Anterior cingulate cortex (tissue), 58 donors: ENCODE measurements around the gene SPINT4.
"Not testable (repeated sequence)": the region's sequence is repeated elsewhere in the genome, so short reads cannot be mapped to it uniquely, and the experiment has no call there.

Experiments used
- DNase-seq, 58 donors: peaks; one replicate each; lab custom pipeline; 2025; lab: John Stamatoyannopoulos, UW

SPINT4 gene

GRCh38 chr20:45764618-45765282 is 42.6 kb downstream of the SPINT4 start:
- DNase-seq = not testable (repeated sequence)

DNA sequence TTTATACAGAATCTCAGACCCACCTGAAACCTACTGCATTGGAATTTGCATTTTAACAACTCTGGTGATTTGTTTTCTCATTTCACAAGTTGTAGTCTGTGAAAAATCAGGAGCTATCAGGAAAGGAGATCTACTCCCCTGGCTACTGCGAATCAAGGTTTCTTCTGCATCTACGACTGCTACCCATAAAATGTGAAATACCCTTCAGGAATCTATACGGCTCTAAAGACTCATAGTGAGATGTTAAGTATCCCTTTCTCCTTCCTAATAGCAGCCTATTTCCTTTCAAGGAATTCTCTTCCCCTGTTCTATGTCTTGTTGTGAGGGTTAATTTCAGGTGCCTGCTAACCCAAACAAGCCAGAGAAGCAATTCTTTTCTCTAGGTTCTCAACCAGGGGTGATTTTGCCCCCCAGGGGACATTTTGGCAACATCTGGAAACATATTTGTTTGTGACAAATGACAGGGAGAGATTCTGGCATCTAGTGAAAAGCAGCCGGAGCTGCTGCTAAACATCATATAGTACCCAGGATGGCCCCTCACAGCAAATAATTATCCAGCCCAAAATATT is 43.2 kb downstream of the SPINT4 start:
- no peak for DNase-seq

DNA sequence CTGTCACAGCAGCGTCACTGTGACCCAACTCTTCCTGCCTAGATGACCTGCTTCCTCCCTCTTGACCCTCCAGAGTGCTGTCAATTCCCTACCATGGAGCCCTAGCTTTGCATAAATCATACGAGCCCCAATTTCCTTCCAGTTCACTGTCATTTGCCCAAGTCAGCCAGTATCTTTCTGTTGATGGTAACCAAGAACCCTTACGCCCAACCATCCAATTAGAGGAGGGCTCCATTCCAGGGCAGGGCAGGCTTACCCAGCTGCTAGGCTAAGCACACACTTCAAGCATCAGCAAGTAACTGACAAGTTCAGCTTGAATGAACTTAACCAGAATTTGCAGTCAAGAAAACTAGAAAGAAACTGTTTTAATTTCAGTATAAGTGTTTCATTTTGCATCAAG is 43.8 kb downstream of the SPINT4 start:
- no peak for DNase-seq

DNA sequence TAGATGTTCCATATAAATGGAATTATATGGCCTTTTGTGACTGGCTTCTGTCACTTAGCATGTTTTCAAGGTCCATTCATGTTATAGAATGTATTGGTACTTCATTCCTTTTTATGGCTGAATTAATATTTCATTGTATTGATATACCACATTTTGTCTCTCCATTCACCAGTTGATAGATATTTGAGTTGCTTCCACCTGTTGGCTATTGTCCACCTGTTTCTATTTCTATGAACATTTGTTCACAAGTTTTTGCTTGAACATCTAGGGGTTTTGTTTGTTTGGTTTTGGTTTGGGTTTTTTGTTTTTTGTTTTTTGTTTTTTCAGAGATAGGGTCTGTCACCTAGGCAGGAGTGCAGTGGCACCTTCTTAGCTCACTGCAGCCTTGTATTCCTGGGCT is 46.3 kb downstream of the SPINT4 start:
- DNase-seq = no peak

DNA sequence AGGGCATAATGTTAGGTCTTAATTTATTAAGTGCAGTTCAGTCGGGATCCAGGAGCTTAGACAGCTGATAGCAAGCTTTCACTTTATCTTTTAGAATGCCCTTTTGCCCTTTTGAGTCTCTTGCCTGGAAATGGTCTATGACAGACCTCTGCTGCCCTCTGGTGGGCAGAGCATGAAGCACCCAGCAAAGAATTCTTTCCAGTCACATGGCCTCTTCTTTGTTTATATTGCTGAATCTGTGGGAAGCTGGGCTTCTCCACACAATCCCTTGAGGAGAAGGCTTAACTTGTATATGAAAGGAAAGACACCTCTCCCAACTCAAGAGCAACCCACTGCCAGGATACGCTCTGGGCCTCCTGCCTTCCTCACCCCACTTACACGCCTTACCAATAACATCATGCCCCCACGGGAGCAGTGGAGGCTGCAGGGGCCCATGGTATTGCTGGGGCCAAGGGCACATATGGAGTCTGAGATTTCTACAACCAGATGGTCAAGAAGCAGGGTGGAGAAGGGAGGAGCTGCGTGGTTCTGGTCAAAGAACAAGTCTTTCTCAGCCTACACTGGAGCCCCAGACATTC is 49.1 kb downstream of the SPINT4 start:
- peak in 55 of 58 donors; percentile 17 to 83 (median 57) for DNase-seq

DNA sequence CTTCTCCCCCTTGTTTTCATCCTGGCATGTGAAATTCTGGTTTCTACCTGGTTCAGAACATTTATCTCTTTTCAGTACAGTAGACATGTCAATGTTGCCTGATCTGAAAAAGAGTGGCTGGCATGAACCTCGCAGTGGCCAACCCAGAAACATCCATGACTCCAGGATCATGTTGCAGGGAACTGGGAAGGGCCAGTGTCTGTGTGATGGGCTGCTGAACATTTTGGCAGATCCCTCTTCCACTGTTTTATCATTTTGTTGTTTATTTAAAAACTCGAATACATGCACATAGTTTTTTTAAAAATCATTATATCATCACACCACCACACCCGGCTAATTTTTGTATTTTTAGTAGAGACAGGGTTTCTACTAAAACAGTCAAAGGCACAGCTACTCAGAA is 50.5 kb downstream of the SPINT4 start:
- no peak for DNase-seq

- DNase-seq = no peak
Observed at GRCh38 chr20:45774945-45775344, 52.8 kb downstream of the SPINT4 start.

- no peak for DNase-seq
Observed at GRCh38 chr20:45775411-45775810, 53.3 kb downstream of the SPINT4 start.
